ENCODE results near the gene ITGB2.

The ITGB2 gene

GRCh38 chr21:44876849-44877575 lies 43.7 kb downstream of the ITGB2 start:
- Histone ChIP-seq H3K4me1 (ENCODE audit: insufficient read depth, low read length, poor library complexity, severe bottlenecking) (peaks cover 31% of the 10 kb centered on the region), H3K27me3 (ENCODE audit: insufficient read depth, low read length, poor library complexity, severe bottlenecking) (no peaks in the 10 kb centered on the region)

GRCh38 chr21:44875316-44875700 lies 45.4 kb downstream of the ITGB2 start:
- peaks cover 27% of the 10 kb centered on the region for H4K20me1 ChIP-seq (ENCODE audit: insufficient read depth, low read length, poor library complexity, severe bottlenecking)
- H3K9me2 ChIP-seq (replicated peaks; ENCODE audit: low read depth, low read length) = no peaks in the 10 kb centered on the region
- peaks cover 32% of the 10 kb centered on the region for H3K79me2 ChIP-seq (ENCODE audit: insufficient read depth, low read length)
- H2AFZ ChIP-seq (ENCODE audit: low read length) = peak overlapping the region; percentile 78; the same call in 1 of the 2 replicates
- H3K4me1 ChIP-seq (ENCODE audit: insufficient read depth, low read length, poor library complexity, severe bottlenecking) = peaks cover 31% of the 10 kb centered on the region
- peak overlapping the region; percentile 78 for H3K9ac ChIP-seq (ENCODE audit: low read depth, low read length, poor library complexity, severe bottlenecking)
- no peaks in the 10 kb centered on the region for H3K9me3 ChIP-seq (ENCODE audit: insufficient read depth, low read depth, low read length)
- H3K36me3 ChIP-seq (ENCODE audit: insufficient read depth, low read length) = no peaks in the 10 kb centered on the region
- peak overlapping the region; percentile 86 for H3K4me3 ChIP-seq (ENCODE audit: low read length, poor library complexity, severe bottlenecking)
- H3K27me3 ChIP-seq (ENCODE audit: insufficient read depth, low read length, poor library complexity, severe bottlenecking) = no peaks in the 10 kb centered on the region
- no peaks in the 10 kb centered on the region for H3F3A ChIP-seq (ENCODE audit: low read depth)
- peak overlapping the region; percentile 90 for H3K4me2 ChIP-seq (ENCODE audit: low read depth, low read length, poor library complexity, severe bottlenecking)
- TF ChIP-seq CTCF (conservative IDR thresholded peaks at IDR 0.05; ENCODE audit: low read length) (peak; percentile 57), EZH2phosphoT487 (IDR thresholded peaks at IDR 0.05; ENCODE audit: borderline replicate concordance) (no peak)

More at GRCh38 chr21:44876849-44877575, 43.7 kb downstream of the ITGB2 start:
- Histone ChIP-seq H3F3A (ENCODE audit: low read depth) (no peaks in the 10 kb centered on the region), H4K20me1 (ENCODE audit: insufficient read depth, low read length, poor library complexity, severe bottlenecking) (peaks cover 10% of the 10 kb centered on the region), H3K36me3 (ENCODE audit: insufficient read depth, low read length) (no peaks in the 10 kb centered on the region), H3K4me2 (ENCODE audit: low read depth, low read length, poor library complexity, severe bottlenecking) (no peak overlapping the region), H3K9ac (ENCODE audit: low read depth, low read length, poor library complexity, severe bottlenecking) (no peak overlapping the region), H2AFZ (ENCODE audit: low read length) (no peak overlapping the region), H3K9me3 (ENCODE audit: insufficient read depth, low read depth, low read length) (no peaks in the 10 kb centered on the region), H3K79me2 (ENCODE audit: insufficient read depth, low read length) (peaks cover 15% of the 10 kb centered on the region), H3K4me3 (ENCODE audit: low read length, poor library complexity, severe bottlenecking) (no peak overlapping the region), H3K9me2 (replicated peaks; ENCODE audit: low read depth, low read length) (no peaks in the 10 kb centered on the region)
- TF ChIP-seq CTCF (conservative IDR thresholded peaks at IDR 0.05; ENCODE audit: low read length) (no peak), EZH2phosphoT487 (IDR thresholded peaks at IDR 0.05; ENCODE audit: borderline replicate concordance) (no peak)

- peak overlapping the region; percentile 90 for H3K4me2 ChIP-seq (ENCODE audit: low read depth, low read length, poor library complexity, severe bottlenecking)
These were observed 46.0 kb downstream of the ITGB2 start for GRCh38 chr21:44874497-44875315.

More at GRCh38 chr21:44874497-44875315, 46.0 kb downstream of the ITGB2 start:
- Histone ChIP-seq H3F3A (ENCODE audit: low read depth) (no peaks in the 10 kb centered on the region), H3K9ac (ENCODE audit: low read depth, low read length, poor library complexity, severe bottlenecking) (peak overlapping the region; percentile 78), H3K79me2 (ENCODE audit: insufficient read depth, low read length) (peaks cover 38% of the 10 kb centered on the region), H3K36me3 (ENCODE audit: insufficient read depth, low read length) (no peaks in the 10 kb centered on the region), H2AFZ (ENCODE audit: low read length) (peak overlapping the region; percentile 78), H3K9me3 (ENCODE audit: insufficient read depth, low read depth, low read length) (no peaks in the 10 kb centered on the region), H3K4me3 (ENCODE audit: low read length, poor library complexity, severe bottlenecking) (peak overlapping the region; percentile 86), H3K9me2 (replicated peaks; ENCODE audit: low read depth, low read length) (no peaks in the 10 kb centered on the region), H4K20me1 (ENCODE audit: insufficient read depth, low read length, poor library complexity, severe bottlenecking) (peaks cover 33% of the 10 kb centered on the region), H3K27me3 (ENCODE audit: insufficient read depth, low read length, poor library complexity, severe bottlenecking) (no peaks in the 10 kb centered on the region), H3K4me1 (ENCODE audit: insufficient read depth, low read length, poor library complexity, severe bottlenecking) (peaks cover 37% of the 10 kb centered on the region)
- TF ChIP-seq CTCF (conservative IDR thresholded peaks at IDR 0.05; ENCODE audit: low read length) = no peak
- no peak for TF ChIP-seq EZH2phosphoT487 (IDR thresholded peaks at IDR 0.05; ENCODE audit: borderline replicate concordance)

Data from Loucy (cell line).